Measurements from ENCODE around the gene PIK3CG. TPM values are rescaled to one million over a fixed set of nuclear protein-coding genes. Genes with fewer than 3 reads are reported as not detected.
"Not testable (repeated sequence)": the region's sequence is repeated elsewhere in the genome, so short reads cannot be mapped to it uniquely, and the experiment has no call there.

PIK3CG gene
- total RNA-seq, 1 donor: not detected

DNA sequence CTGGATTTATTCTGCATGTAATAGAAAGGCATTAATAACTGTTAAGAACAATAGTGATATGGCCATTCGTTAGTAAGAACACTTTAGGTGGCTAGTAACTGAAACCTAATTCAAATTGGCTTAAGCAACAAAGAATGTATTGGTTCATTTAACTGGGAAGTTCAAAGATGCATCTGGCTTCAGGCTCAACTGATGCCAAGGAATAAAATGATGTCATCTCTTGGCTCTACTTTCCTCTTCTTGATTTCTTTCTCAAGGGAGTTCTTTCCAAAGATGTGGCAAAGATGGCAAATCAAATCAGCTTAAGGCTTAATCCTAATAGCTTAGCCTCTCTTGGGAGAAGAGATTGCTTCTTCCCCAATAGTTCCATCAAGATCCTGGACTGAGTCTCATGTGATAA, 51.6 kb downstream of the PIK3CG start:
- H3K4me3 ChIP-seq (ENCODE audit: insufficient read depth, low read length): no peak overlapping the region
- no peaks in the 10 kb centered on the region for H3K4me1 ChIP-seq (ENCODE audit: insufficient read depth, low read length)
- H3K27me3 ChIP-seq (ENCODE audit: insufficient read depth, low read length): no peaks in the 10 kb centered on the region
- H3K4me2 ChIP-seq (ENCODE audit: insufficient read depth, low read length): no peak overlapping the region
- TF ChIP-seq CTCF (IDR thresholded peaks at IDR 0.05; ENCODE audit: extremely low read depth, low read depth, low read length): no peak
- H2AFZ ChIP-seq (ENCODE audit: low read length): no peak overlapping the region
- no peaks in the 10 kb centered on the region for H3K79me2 ChIP-seq (ENCODE audit: insufficient read depth, low read length)
- no peaks in the 10 kb centered on the region for H3K36me3 ChIP-seq (ENCODE audit: insufficient read depth, low read length)
- H4K20me1 ChIP-seq (ENCODE audit: insufficient read depth, low read length): no peaks in the 10 kb centered on the region
- H3K9me3 ChIP-seq (ENCODE audit: low read depth, low read length): no peaks in the 10 kb centered on the region
- no peak overlapping the region for H3K27ac ChIP-seq (ENCODE audit: low read depth, low read length)
- no peak for DNase-seq (ENCODE audit: insufficient read length, low spot score, missing footprints)

DNA sequence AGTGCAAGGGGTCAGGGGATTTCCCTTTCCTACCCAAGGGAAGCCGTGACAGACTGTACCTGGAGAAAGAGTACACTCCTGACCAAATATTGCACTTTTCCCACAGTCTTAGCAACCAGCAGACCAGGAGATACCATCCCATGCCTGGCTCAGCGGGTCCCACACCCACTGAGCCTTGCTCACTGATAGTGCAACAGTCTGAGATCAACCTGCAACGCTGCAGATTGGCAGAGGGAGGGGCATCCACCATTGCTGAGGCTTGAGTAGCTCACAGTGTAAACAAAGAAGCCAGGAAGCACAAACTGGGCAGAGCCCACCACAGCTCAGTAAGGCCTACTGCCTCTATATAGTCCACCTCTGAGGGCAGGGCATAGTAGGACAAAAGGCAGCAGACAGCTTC, 53.9 kb downstream of the PIK3CG start:
- Histone ChIP-seq H3K27ac (ENCODE audit: low read depth, low read length) (no peak overlapping the region), H3K4me1 (ENCODE audit: insufficient read depth, low read length) (no peaks in the 10 kb centered on the region), H3K4me2 (ENCODE audit: insufficient read depth, low read length) (no peak overlapping the region), H3K27me3 (ENCODE audit: insufficient read depth, low read length) (no peaks in the 10 kb centered on the region), H2AFZ (ENCODE audit: low read length) (no peak overlapping the region), H3K36me3 (ENCODE audit: insufficient read depth, low read length) (no peaks in the 10 kb centered on the region), H3K79me2 (ENCODE audit: insufficient read depth, low read length) (no peaks in the 10 kb centered on the region), H4K20me1 (ENCODE audit: insufficient read depth, low read length) (no peaks in the 10 kb centered on the region), H3K4me3 (ENCODE audit: insufficient read depth, low read length) (no peak overlapping the region), H3K9me3 (ENCODE audit: low read depth, low read length) (no peaks in the 10 kb centered on the region)
- TF ChIP-seq CTCF (IDR thresholded peaks at IDR 0.05; ENCODE audit: extremely low read depth, low read depth, low read length): no peak
- no peak for DNase-seq (ENCODE audit: insufficient read length, low spot score, missing footprints)

DNA sequence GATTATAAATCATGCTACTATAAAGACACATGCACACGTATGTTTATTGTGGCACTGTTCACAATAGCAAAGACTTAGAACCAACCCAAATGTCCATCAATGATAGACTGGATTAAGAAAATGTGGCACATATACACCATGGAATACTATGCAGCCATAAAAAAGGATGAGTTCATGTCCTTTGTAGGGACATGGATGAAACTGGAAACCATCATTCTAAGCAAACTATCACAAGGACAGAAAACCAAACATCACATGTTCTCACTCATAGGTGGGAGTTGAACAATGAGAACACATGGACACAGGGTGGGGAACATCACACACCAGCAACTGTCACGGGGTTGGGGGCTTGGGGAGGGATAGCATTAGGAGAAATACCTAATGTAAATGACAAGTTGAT, 59.4 kb downstream of the PIK3CG start:
- not testable (repeated sequence) for H3K9me3 ChIP-seq (ENCODE audit: low read depth, low read length); H4K20me1 ChIP-seq (ENCODE audit: insufficient read depth, low read length); H3K36me3 ChIP-seq (ENCODE audit: insufficient read depth, low read length); H2AFZ ChIP-seq (ENCODE audit: low read length); H3K4me2 ChIP-seq (ENCODE audit: insufficient read depth, low read length); H3K4me3 ChIP-seq (ENCODE audit: insufficient read depth, low read length); H3K4me1 ChIP-seq (ENCODE audit: insufficient read depth, low read length); DNase-seq (ENCODE audit: insufficient read length, low spot score, missing footprints); H3K79me2 ChIP-seq (ENCODE audit: insufficient read depth, low read length); H3K27me3 ChIP-seq (ENCODE audit: insufficient read depth, low read length); H3K27ac ChIP-seq (ENCODE audit: low read depth, low read length)

DNA sequence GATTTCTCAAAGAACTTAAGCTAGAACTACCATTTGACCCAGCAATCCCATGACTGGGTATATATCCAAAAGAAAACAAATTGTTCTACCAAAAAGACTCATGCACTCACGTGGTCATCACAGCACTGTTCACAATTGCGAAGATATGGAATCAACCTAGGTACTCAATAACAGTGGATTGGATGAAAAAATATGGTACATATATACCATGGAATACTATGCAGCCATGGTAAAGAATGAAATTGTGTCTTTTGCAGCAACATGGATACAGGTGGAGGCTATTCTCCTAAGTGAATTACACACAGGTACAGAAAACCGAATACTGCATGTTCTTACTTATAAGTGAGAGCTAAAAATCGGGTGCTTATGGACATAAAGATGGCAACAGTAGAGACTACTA, 61.8 kb downstream of the PIK3CG start:
- no peaks in the 10 kb centered on the region for H3K4me1 ChIP-seq (ENCODE audit: insufficient read depth, low read length)
- H2AFZ ChIP-seq (ENCODE audit: low read length): no peak overlapping the region
- no peaks in the 10 kb centered on the region for H3K79me2 ChIP-seq (ENCODE audit: insufficient read depth, low read length)
- H3K27me3 ChIP-seq (ENCODE audit: insufficient read depth, low read length): peaks cover 5% of the 10 kb centered on the region
- no peaks in the 10 kb centered on the region for H3K36me3 ChIP-seq (ENCODE audit: insufficient read depth, low read length)
- no peak overlapping the region for H3K27ac ChIP-seq (ENCODE audit: low read depth, low read length)
- DNase-seq (ENCODE audit: insufficient read length, low spot score, missing footprints): no peak
- H3K9me3 ChIP-seq (ENCODE audit: low read depth, low read length): no peaks in the 10 kb centered on the region
- H3K4me2 ChIP-seq (ENCODE audit: insufficient read depth, low read length): no peak overlapping the region
- no peaks in the 10 kb centered on the region for H4K20me1 ChIP-seq (ENCODE audit: insufficient read depth, low read length)
- TF ChIP-seq CTCF (IDR thresholded peaks at IDR 0.05; ENCODE audit: extremely low read depth, low read depth, low read length): no peak
- no peak overlapping the region for H3K4me3 ChIP-seq (ENCODE audit: insufficient read depth, low read length)

- H3K27ac ChIP-seq (ENCODE audit: low read depth, low read length): no peak overlapping the region
- no peak overlapping the region for H3K4me2 ChIP-seq (ENCODE audit: insufficient read depth, low read length)
- no peaks in the 10 kb centered on the region for H3K4me1 ChIP-seq (ENCODE audit: insufficient read depth, low read length)
- TF ChIP-seq CTCF (IDR thresholded peaks at IDR 0.05; ENCODE audit: extremely low read depth, low read depth, low read length): no peak
- no peaks in the 10 kb centered on the region for H3K79me2 ChIP-seq (ENCODE audit: insufficient read depth, low read length)
- no peaks in the 10 kb centered on the region for H3K36me3 ChIP-seq (ENCODE audit: insufficient read depth, low read length)
- no peak overlapping the region for H2AFZ ChIP-seq (ENCODE audit: low read length)
- no peaks in the 10 kb centered on the region for H3K9me3 ChIP-seq (ENCODE audit: low read depth, low read length)
- peaks cover 5% of the 10 kb centered on the region for H3K27me3 ChIP-seq (ENCODE audit: insufficient read depth, low read length)
- no peak for DNase-seq (ENCODE audit: insufficient read length, low spot score, missing footprints)
- no peaks in the 10 kb centered on the region for H4K20me1 ChIP-seq (ENCODE audit: insufficient read depth, low read length)
- H3K4me3 ChIP-seq (ENCODE audit: insufficient read depth, low read length): no peak overlapping the region
Observed at GRCh38 chr7:106927536-106927935, 62.5 kb downstream of the PIK3CG start.

DNA sequence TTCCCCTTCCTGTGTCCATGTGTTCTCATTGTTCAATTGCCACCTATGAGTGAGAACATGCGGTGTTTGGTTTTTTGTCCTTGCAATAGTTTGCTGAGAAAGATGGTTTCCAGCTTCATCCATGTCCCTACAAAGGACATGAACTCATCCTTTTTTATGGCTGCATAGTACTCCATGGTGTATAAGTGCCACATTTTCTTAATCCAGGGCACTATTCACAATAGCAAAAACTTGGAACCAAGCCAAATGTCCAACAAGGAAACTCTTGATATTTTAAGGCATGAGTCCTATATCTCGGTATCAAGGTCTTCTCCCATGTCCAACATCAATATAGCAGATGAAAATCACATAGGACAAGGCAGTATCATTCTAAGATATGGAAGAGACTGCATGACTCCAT, 64.5 kb downstream of the PIK3CG start:
- not testable (repeated sequence) for H3K4me2 ChIP-seq (ENCODE audit: insufficient read depth, low read length); H3K36me3 ChIP-seq (ENCODE audit: insufficient read depth, low read length); H3K79me2 ChIP-seq (ENCODE audit: insufficient read depth, low read length); H3K4me1 ChIP-seq (ENCODE audit: insufficient read depth, low read length); H3K27me3 ChIP-seq (ENCODE audit: insufficient read depth, low read length); H3K4me3 ChIP-seq (ENCODE audit: insufficient read depth, low read length); DNase-seq (ENCODE audit: insufficient read length, low spot score, missing footprints); H3K27ac ChIP-seq (ENCODE audit: low read depth, low read length); H4K20me1 ChIP-seq (ENCODE audit: insufficient read depth, low read length); H3K9me3 ChIP-seq (ENCODE audit: low read depth, low read length); H2AFZ ChIP-seq (ENCODE audit: low read length)

All from osteoblast (primary cell).